Glomerular visceral epithelial cell (primary cell): ENCODE results near the gene ZIC4.
A peak's percentile ranks its signal among the peaks of the same experiment; 100 is the strongest.

Source experiments
- DNase-seq: peaks from one replicate; pipeline ENCODE4 v3.0.0-alpha.2; 2016; ENCODE audit errors: extremely low spot score

ZIC4 gene

DNA sequence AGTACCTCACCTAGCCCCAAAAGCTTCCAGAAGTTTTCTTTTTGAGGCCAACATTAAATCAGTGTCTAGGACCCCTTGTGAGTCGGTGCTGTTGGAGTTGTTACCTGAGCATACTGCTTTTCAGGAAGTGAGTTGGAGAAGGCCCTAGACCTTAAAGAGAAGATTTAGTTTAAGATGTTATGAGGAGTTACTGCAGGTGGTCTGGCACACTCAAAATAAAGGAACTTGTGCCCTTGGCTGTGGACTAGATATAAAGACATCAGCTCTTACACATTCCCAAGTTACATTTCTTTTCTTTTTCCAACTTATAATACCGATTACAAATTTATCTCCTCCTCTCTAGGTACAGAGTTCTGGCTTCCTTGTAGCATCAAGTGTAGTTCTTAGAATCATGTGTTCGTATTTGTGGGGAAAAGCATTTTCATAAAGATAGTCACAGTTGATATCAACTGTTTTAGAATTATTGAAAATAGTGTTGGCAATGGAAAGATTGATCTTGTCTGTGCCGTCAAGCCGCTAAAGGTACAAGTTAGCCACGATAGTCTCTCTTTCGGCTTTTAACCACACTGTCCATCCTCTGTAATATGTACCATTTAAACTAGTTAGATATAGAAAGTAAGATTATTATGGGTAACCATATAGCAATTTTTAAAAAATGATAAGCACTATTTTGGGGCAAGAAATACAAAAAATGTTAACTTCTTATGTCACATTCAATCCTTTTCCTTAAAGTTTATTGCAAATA lies 11.4 kb upstream of the ZIC4 start:
- DNase-seq, result no peak

DNA sequence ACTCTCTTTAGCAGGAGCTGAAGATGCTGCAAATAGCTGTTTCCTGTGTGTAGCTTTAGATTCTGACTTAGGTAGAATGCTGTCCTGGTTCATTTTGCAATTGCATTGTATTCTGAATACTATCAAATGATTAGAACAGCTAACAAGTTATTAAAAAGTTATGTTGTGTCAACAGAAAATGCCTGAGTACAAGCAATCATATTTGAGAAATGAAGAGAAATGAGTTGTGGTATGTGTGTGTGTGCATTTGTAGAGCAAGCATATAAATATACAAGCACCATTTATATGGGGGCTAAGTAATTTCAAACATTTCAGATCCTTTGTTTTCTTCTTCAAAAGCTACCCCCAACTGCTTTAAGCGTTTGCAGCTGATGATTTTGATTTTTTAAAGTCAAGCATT lies 10.6 kb upstream of the ZIC4 start:
- DNase-seq, result no peak

DNA sequence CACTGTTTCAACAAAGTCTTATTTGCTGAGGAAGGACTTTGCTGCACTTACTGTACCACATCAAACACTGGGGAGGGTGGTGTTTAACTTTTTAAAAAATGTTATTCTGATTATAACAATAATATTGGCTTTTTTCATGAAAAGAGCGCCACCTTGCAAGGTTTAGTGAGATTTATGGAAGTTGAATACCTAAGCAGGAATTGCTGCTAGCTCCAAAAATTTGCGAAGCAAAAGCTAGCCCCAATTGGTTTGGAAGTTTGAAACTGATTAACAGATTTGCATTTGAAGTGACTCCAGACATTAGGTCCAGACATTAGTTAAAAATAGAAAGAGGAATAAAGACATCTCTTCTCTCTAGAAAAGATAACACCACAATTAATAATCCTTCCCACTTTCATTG lies 9.5 kb upstream of the ZIC4 start:
- DNase-seq, result no peak

DNA sequence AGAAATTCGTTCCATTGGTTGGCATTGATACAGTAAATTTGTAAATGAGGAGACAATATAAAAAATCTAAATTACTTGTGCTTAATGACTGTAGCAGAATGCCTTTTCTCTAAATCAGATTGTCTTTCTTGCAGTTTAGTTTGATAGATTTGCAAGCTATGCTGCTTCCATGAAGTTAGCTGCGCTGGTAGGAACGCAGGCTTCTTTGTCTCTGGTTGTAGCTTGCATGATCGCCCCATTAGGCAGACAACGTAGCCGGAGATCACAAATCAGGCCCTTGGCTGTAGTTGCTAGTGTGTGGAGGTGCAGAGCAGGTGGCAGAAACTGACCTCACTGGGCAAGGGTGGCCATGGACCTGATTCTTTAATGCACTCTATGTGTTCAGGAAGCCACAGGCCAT lies 8.9 kb upstream of the ZIC4 start:
- DNase-seq, result no peak

DNA sequence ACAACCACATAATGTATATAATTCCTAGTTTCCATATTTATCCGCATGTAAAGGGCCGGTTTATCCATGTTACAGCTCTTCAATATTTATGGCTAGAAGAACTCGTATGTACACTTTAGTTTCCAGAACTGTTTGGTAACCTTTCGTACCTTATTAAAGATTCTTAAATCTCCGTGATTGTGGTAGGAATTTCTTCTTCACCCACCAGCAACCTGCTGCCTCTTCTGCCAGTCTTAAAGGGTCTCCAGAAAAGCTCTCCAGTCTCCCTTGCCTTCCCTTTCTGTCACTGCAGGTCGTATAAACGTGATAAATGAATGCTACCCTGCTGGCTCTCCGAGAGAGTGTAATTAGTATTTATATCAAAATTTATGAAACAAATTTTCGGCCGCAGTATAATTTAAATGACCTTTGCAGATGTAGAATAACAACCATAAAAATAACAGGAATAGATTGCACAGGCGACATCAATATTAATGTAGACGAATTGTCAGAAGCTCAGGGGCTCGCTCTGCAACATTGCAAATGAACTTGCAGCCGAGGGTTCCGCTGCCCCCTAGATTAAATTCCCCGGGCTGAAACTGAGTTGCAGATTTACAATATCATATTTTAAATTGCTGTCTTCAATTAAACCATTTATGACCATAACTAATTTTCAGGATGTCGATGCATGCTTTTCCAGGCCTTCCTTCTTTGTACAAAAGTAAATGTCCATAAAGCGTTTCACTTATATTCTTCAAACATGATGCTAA lies 8.2 kb upstream of the ZIC4 start:
- DNase-seq, result no peak

DNA sequence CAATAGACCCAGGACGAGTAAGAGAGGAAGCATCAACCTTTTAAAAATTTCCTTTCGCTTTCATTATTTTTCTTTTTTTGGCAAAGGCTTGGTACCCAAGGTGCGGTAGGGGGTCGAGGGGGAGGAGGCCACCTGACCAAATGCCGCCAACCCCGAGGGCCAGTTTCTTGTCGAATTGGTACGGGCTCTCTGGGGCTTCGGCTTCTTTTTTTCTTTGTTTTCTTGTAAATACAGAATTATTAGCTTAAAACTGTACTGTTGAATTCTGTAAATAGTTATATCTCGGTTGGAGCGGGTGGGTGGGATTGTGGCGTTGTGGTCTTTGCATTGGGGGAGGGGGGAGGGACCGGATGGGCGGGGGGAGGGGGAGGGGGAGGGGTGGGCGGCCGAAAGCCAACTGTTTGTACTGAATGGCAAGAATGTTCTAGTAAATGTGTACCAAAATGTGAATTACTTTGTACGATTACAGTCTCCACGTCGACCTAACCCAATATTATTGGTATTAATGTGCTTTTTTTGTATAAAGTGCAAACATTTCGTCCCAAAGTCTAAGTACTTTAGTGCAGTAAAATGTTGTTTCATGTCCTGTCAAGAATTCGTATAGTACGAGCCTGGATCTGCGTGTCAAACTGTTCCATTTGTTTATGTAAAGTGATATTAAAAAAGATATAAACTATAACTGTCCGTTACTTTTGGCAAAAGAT lies 7.5 kb upstream of the ZIC4 start:
- DNase-seq, result no peak

DNA sequence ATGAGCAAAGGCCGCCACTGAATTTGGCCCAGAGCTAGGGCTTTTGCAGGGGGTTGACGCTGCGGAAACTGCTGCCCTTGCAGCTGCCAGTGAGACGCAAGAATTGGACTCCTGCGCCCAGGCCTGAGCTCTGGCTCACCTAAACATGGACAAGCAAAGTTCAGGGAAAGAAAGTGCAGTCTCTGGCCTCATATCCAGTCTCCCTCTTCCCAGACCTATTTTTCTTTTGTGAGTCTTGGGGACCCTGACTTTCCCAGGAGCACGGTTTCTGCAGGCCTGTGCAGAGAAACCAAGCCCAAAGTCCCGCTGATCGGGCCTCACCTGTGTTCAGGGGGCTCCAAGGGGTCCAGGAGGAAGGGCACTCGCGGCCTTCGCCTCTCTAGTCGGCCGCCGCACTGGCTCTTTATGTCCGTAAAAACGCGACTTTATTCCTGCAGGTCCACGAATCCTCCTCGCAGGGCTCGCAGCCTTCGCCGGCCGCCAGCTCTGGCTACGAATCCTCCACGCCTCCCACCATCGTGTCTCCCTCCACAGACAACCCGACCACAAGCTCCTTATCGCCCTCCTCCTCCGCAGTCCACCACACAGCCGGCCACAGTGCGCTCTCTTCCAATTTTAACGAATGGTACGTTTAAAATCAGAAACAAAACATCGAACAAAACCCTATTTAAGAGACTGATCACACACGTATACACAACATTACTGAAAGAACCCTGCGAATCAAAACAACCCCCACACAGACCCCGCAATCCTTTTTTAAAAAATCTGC lies 6.8 kb upstream of the ZIC4 start:
- no peak for DNase-seq

DNA sequence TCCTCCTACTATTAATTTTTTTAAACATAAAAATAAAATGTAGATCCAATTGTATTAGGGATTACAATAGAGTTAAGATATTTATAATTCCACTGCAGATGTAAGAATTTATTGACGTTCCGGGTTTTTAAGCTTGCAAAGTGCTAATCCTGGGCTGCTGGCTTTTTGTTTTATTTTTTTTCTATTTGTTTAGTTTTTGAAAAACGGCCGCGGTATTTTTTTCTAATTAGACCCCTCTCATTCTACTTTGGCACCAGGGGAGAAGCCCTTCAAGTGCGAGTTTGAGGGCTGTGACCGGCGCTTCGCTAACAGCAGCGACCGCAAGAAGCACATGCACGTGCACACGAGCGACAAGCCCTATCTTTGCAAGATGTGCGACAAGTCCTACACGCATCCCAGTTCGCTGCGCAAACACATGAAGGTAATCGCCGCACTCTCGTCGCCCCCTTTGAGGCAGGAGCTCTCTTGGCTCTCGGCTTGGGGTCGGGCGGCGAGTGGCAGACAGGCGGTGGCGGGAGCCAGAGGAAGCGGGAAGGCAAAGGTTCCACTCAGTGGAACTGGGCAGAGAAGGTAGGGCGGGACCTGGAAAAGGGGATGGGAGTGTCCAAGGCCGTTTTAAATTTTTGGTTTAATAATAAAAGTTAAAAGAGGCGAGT lies 6.0 kb upstream of the ZIC4 start:
- no peak for DNase-seq

DNA sequence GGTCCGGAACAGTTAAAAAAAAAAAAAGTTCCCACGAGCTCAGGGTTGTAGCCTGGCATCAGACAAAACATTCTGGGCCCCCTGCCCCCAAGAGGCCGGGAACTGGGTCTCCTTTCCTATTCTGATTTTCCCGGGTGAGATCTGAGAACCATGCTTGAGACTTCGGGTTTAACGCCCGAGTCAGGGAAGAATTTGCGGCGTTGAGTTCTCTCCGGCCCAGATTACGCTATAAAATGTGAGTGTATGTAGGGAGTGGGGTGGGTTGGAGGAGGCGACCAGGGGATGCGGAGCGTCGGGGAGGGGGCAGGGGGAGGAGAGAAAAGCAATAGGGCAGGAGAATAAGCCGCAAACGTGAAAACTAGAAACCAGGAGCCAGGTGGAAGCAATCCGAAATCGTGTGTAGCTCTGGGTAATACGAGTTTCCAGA lies 5.5 kb upstream of the ZIC4 start:
- no peak for DNase-seq

DNA sequence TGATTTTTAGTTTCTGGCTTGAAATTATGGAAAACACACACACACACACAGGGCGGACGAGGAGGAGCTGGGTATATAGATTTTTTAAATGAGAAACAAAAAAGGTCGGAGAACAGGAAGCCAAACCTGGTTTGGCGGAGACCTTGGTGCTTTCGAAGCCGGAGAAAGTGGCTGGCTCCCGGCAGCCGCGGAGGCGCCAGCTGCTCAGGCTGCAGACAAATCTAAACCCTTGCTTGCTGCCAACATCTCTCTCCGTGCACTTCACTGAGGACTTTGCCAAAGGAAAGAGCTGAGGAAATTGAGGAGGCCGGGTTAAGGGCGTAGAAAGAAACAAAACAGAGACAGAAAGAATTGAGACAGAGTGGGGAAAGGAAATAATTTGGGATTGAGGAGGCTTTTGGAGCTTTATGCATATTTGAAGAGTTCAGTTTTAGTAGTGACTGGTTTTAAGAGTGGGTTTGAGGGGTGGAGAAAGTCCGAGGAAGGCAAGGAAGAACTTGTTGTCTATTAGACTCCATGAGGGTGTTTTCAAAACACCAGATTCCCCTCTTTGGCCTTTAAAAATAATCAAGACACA lies 5.0 kb upstream of the ZIC4 start:
- DNase-seq, result peak; percentile 35

DNA sequence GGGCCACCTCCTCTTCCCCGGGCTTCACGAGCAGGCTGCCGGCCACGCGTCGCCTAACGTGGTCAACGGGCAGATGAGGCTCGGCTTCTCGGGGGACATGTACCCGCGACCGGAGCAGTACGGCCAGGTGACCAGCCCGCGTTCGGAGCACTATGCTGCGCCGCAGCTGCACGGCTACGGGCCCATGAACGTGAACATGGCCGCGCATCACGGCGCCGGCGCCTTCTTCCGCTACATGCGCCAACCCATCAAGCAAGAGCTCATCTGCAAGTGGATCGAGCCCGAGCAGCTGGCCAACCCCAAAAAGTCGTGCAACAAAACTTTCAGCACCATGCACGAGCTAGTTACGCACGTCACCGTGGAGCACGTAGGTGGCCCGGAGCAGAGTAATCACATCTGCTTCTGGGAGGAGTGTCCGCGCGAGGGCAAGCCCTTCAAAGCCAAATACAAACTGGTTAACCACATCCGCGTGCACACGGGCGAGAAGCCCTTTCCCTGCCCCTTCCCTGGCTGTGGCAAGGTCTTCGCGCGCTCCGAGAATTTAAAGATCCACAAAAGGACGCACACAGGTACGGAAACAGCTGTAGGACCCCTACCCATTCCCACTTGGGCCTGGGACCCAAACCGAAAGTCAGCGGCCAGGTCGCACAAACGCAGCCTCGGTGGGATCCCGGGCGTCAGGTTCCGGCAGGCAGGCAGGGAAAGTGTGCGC lies 4.3 kb upstream of the ZIC4 start:
- DNase-seq, result peak; percentile 36

DNA sequence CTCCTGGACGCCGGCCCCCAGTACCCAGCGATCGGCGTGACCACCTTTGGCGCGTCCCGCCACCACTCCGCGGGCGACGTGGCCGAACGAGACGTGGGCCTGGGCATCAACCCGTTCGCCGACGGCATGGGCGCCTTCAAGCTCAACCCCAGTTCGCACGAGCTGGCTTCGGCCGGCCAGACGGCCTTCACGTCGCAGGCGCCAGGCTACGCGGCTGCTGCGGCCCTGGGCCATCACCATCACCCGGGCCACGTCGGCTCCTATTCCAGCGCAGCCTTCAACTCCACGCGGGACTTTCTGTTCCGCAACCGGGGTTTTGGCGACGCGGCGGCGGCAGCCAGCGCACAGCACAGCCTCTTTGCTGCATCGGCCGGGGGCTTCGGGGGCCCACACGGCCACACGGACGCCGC lies 3.8 kb upstream of the ZIC4 start:
- DNase-seq, result no peak

DNA sequence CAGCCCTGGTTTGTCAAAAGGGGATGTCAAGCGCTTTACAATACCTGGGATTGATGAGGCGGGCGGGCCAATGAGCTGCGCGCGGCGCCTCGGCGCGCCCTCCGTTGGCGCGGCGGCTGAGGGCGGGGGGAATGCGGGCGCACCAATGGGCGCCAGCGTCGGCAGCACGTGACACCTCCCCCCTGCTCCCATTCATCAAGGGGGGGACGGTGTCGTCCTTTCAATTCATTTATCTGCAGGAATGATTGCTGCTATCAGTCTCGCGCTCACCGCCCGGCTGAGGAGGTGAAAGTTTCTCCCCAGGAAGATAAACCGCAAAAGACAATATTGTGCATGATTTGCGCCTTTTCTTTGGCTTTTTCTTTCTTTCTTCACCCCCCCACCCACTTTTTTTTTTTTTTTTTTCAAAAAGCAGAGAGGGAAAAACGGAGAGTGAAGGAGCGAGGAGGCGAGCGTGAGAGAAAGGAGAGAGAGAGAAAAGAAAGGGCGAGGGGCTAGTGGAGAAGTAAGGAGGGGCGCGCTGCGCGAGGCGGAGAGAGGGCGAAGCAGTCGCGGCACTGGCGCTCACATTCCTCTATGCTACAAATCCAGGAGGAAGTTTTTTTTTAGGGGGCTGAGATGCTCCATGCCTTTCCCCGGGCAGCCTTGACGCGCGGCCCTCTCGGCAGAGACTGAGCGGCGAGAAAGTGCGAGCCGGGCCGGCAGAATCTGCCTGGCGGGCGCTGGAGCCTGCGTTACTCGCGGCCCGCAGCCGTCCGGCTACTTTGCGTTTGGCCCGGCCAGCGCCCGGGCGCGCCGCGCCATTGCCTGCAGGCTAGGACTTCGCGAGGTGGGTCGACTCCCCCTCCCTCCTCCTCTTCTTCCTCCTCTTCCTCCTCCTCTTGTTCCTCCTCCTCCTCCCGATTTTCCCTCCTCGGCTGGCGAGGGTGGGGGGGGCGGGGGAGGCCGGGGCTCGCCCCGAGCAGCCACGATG lies 3.1 kb upstream of the ZIC4 start, which contains the start of gene ZIC1:
TSS of gene ZIC1 (plus strand) at position 223 of the 973 bp plus-strand sequence. CDS start at position 971, 748 bp downstream.
- DNase-seq, result no peak

DNA sequence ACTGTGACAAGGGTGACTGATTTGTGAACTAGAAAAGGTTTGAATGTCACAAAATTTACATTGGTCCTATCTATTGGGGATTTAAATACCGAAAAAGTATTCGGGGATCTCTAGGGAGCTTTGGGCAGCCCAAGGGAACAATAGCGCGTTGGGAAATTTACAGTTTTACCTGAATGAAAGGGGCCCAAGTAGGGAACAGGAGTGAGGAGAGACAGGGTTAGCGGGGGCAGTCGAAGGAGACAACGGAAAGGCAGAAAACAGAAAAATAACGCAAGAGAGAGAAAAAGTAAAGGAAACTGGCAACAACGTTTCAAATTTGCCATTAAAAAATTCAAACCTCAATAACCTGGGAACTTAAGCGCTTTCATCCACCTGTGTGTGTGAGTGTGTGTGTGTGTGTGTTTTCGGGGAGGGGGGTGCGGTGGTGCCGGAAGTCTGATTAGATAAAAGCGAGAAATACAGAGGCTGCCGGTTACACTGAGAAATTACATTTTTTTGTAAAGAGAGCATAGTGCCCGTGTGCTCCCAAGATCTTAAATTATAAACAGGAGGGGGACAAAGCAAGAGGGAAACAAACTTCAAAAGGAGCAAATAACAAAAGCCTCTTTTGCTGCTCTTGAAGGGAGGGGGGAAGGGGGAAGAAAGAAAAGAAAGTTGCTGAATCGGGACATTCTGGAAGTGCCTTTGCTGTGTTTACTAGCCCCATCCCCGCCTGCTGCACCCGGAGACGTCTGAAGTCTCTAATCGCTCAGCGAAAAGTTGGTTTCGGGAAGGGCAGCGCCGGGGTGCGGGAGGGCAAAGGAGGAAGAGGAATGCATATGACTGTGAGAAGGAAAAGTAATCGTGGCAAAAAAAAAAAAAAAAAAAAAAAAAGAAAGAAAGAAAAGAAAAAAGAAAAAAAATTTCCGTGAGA lies 2.1 kb upstream of the ZIC4 start:
- DNase-seq, result no peak

DNA sequence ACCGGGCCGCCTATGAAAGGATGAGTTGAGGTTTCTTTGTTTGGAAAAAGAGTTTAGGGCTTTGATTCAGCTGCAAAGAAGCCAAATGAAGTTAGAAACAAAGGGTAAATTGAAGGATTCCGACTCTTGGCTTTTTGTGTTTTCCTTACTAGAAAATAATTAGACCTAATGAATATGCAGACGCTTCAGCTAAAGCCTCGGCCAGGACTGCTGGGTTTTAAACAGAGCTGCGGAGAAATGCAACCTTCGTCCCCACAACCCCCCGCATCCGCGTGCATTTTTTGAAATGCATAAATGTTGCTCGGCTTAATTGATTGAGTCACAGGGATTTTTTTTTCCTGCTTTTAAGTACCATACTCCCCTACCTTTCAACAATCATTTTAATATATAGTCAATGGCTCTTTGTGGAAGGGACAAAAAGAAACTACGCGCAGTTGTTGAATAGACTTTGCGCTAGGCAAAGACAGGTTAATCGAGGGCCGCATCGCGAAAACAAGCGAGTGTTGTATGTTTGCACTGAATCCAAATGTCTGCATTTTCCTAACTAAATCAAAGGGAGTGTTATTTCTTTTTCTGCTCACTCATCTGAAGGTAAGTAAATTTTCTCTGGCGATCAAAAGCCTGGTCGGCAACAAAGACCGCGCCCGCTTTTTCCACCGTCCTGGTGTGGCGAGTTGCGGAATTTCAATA lies 1.3 kb upstream of the ZIC4 start:
- DNase-seq, result no peak

DNA sequence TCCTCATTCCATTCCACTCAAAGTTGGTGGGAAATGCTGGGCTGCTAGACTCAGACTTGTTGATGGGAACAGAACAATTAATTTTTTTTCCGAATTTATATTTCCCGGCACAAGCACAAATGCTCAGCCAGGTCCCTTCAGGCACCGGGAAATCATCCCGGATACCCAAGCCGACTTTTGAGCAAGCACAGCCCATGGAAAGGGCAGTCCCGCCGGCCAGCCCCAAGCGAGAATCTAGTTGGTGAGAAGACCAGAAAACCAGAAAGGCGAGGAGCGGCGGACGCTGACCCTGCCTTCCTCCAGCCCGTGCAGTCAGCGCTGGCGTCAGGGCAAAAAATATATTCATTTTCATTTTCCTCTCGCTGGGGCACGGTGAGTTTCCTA lies 763 bp upstream of the ZIC4 start:
- DNase-seq, result no peak

DNA sequence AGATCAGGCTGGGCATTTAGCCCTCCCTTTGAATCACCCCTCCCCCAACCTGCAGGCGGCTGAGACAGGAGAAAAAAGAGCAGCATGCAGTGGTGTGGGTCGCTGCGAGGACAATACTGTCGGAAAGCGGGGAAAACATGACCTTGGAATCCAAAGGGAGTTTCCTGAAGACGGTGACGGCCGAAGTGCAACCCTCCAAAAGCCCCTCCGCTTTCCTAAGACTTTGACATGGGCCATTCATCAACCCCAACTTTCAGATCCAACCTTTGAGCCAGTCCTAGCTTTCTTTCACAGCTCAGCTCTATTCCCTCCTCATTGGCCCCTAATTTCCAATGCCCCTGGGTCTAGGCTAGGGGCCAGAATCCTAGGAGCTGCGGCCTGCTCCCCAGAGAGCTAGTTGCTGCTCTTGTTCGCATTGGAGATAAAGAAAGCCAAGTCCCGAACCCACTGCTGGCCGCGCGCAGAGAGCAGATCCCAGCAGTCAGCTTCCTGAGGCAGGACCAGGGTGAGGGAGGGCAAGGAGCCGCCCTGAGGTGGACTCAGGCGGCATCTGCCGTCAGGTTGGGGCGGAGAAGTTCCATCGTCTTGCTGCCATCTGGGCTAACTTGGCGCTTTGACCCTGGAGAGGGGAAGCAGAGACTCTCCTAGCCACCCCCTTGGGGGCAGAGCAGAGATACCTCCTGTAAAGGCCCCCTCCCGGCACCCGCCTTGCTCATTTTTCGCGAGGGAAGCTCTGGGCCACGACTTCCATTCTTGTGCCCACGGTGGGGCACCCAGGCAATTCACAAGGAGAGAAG lies 914 bp downstream of the ZIC4 start:
- no peak for DNase-seq
